ENCODE measurements around the gene NCK1. TPM values are rescaled to one million over a fixed set of nuclear protein-coding genes. Genes with fewer than 3 reads are reported as not detected.

The NCK1 gene
- total and polyA plus RNA-seq, 2 of the 13 experiments (the other 11 are each of a cell fraction or from before 2014, with no cell fraction given): 14.7 to 30.4 TPM

DNA sequence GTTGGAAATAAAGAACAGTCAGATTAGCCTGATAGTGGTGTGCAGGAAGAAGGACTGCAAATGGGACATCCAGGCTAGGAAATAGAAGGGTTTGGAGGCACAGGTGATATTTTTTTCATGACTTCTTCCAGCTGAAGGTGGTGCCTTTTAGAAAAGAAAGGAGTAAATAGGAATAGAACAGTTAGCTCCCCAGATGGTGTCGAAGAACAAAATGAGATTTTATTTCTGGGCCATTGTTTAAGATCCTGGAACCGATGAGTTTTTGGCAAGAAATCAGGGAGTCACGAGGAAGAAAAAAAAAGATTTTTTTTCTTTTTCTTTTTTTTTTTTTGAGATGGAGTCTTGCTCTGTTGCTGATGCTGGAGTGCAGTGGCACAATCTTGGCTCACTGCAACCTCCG, 9.8 kb upstream of the NCK1 start:
- Histone ChIP-seq H3K27ac (ENCODE audit: extremely low read length, insufficient read depth, low read length) (no peak overlapping the region), H3K79me2 (ENCODE audit: insufficient read depth, low read length) (peaks cover 5% of the 10 kb centered on the region), H3K9me3 (ENCODE audit: low read length) (no peaks in the 10 kb centered on the region), H3K36me3 (replicated peaks in 1 of 2; ENCODE audit: control insufficient read depth in 1 of 2, insufficient read depth in 2 of 2, low read length in 2 of 2) (peaks cover 0 to 7% of the 10 kb centered on the region in 2 experiments; a peak in 4 of 5 replicates), H3K4me2 (ENCODE audit: low read depth, low read length) (no peak overlapping the region), H3K4me1 (ENCODE audit: insufficient read depth, low read length) (no peaks in the 10 kb centered on the region), H2AFZ (ENCODE audit: low read length) (no peak overlapping the region), H3K4me3 (replicated peaks in 1 of 3; ENCODE audit: insufficient read depth in 1 of 3, low read depth in 2 of 3, low read length in 3 of 3) (no peak overlapping the region), H4K20me1 (ENCODE audit: insufficient read depth, low read length) (no peaks in the 10 kb centered on the region), H3K9ac (ENCODE audit: insufficient read depth, low read depth, low read length) (no peak overlapping the region), H3K27me3 (ENCODE audit: control insufficient read depth in 1 of 2, insufficient read depth in 2 of 2, low read length in 2 of 2) (no peaks in the 10 kb centered on the region)
- TF ChIP-seq, protein P1, sequence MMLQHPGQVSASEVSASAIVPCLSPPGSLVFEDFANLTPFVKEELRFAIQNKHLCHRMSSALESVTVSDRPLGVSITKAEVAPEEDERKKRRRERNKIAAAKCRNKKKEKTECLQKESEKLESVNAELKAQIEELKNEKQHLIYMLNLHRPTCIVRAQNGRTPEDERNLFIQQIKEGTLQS (CRISPR knock-in tag; IDR thresholded peaks at IDR 0.05): no peak
- TF ChIP-seq, protein P2, sequence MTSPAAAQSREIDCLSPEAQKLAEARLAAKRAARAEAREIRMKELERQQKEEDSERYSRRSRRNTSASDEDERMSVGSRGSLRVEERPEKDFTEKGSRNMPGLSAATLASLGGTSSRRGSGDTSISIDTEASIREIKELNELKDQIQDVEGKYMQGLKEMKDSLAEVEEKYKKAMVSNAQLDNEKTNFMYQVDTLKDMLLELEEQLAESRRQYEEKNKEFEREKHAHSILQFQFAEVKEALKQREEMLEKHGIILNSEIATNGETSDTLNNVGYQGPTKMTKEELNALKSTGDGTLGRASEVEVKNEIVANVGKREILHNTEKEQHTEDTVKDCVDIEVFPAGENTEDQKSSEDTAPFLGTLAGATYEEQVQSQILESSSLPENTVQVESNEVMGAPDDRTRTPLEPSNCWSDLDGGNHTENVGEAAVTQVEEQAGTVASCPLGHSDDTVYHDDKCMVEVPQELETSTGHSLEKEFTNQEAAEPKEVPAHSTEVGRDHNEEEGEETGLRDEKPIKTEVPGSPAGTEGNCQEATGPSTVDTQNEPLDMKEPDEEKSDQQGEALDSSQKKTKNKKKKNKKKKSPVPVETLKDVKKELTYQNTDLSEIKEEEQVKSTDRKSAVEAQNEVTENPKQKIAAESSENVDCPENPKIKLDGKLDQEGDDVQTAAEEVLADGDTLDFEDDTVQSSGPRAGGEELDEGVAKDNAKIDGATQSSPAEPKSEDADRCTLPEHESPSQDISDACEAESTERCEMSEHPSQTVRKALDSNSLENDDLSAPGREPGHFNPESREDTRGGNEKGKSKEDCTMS (CRISPR knock-in tag; conservative IDR thresholded peaks at IDR 0.05): no peak
- POLR2A ChIA-PET: interaction anchor here (3.5 kb wide), 1 partner anchor 9 kb away, joined by 16 read pairs; the partner anchor contains the start of gene NCK1
- intact Hi-C loops (cut with micrococcal nuclease; ENCODE audit: unreplicated experiment) (no loop called here), in situ Hi-C loops (cut with HindIII; ENCODE audit: extremely low pct_ligation_motif_present, low pct_unique_long_range_greater_than_20kb) (no loop called here)
- no TSS peak for BruUV-seq (replicated peaks)
- no peak for FAIRE-seq
- DNase-seq (ENCODE audit: low spot score): no peak
- ATAC-seq: no peak
- 96% methylated on average over 4 of the region's 4 CpGs for WGBS (ENCODE audit: low lambda C conversion rate)
- CTCF ChIA-PET (ENCODE audit: low intra/inter-chr PET ratio, low total read pairs): no interaction called here

DNA sequence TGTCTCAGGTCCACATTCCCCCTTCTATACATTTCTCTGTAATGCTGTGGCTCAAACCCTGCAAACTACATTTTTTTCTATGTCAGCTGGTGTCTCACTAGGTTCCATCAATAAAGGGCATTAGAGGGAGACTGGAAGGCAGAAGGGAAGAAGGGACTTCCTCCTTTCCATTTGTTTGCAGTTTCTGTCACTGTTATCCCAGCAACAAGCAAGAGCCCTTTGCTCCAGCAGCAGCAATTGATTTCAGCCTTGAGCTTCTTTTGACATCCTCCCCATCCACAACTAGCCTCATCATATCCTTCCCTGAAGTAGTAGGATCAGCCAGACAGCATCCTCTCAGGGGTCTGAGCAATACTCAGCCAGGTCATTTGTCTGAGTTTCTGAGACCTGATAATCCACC, 5.3 kb upstream of the NCK1 start:
- no TSS peak for BruUV-seq (replicated peaks)
- Histone ChIP-seq H3K4me2 (ENCODE audit: low read depth, low read length) (no peak overlapping the region), H3K4me1 (ENCODE audit: insufficient read depth, low read length) (peaks cover 14% of the 10 kb centered on the region), H4K20me1 (ENCODE audit: insufficient read depth, low read length) (no peaks in the 10 kb centered on the region), H3K9me3 (ENCODE audit: low read length) (no peaks in the 10 kb centered on the region), H3K36me3 (replicated peaks in 1 of 2; ENCODE audit: control insufficient read depth in 1 of 2, insufficient read depth in 2 of 2, low read length in 2 of 2) (peaks cover 0 to 7% of the 10 kb centered on the region in 2 experiments; a peak in 4 of 5 replicates), H3K9ac (ENCODE audit: insufficient read depth, low read depth, low read length) (no peak overlapping the region), H3K27me3 (ENCODE audit: control insufficient read depth in 1 of 2, insufficient read depth in 2 of 2, low read length in 2 of 2) (no peaks in the 10 kb centered on the region; a peak in 1 of 5 replicates), H3K4me3 (replicated peaks in 1 of 3; ENCODE audit: insufficient read depth in 1 of 3, low read depth in 2 of 3, low read length in 3 of 3) (no peak overlapping the region), H3K79me2 (ENCODE audit: insufficient read depth, low read length) (peaks cover 15% of the 10 kb centered on the region), H3K27ac (ENCODE audit: extremely low read length, insufficient read depth, low read length) (no peak overlapping the region), H2AFZ (ENCODE audit: low read length) (no peak overlapping the region)
- intact Hi-C loops (cut with micrococcal nuclease; ENCODE audit: unreplicated experiment): no loop called here
- POLR2A ChIA-PET: no interaction called here
- in situ Hi-C loops (cut with HindIII; ENCODE audit: extremely low pct_ligation_motif_present, low pct_unique_long_range_greater_than_20kb): no loop called here
- DNase-seq (ENCODE audit: low spot score): no peak
- no peak for TF ChIP-seq PHF20 (CRISPR knock-in tag; IDR thresholded peaks at IDR 0.05)
- no peak for TF ChIP-seq ZNF367 (CRISPR knock-in tag; IDR thresholded peaks at IDR 0.05; ENCODE audit: borderline replicate concordance)
- no peak for FAIRE-seq
- CTCF ChIA-PET (ENCODE audit: low intra/inter-chr PET ratio, low total read pairs): no interaction called here
- ATAC-seq: no peak
